NB4 (cell line): ENCODE measurements around the gene XRCC6.
A peak's percentile ranks its signal among the peaks of the same experiment; 100 is the strongest.

Source experiments
- POLR2A ChIP-seq: IDR thresholded peaks from 2 replicates; pipeline ENCODE4 v1.6.1; 2011; ENCODE audit warnings: mild to moderate bottlenecking; ENCODE audit not compliant: insufficient read length; ENCODE audit errors: extremely low read depth
- TF ChIP-seq, protein P1 (sequence below): IDR thresholded peaks from one replicate; pipeline ENCODE4 v1.5.1; 2012; ENCODE audit warnings: low read depth, low read length

DNA sequence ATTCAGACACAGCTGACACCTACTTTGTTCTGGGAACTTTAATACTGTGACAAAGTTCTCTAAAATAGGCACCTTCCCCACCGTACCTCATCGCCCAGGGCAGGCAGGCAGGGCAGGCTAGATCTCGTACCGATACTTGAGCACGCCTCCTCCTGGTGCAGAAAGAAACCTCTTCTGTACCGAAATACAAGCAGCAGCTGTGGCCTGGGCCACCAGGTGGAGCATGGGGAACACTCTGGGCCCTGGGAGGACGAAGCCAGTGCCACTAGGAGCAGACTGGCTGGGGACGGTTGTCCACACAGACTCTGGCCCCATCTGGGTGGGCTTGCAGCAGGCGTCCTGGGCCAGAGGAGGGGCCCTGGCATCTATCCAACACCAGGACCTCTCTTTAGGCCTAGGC is 44.2 kb upstream of the XRCC6 start:
- TF ChIP-seq, protein P1, sequence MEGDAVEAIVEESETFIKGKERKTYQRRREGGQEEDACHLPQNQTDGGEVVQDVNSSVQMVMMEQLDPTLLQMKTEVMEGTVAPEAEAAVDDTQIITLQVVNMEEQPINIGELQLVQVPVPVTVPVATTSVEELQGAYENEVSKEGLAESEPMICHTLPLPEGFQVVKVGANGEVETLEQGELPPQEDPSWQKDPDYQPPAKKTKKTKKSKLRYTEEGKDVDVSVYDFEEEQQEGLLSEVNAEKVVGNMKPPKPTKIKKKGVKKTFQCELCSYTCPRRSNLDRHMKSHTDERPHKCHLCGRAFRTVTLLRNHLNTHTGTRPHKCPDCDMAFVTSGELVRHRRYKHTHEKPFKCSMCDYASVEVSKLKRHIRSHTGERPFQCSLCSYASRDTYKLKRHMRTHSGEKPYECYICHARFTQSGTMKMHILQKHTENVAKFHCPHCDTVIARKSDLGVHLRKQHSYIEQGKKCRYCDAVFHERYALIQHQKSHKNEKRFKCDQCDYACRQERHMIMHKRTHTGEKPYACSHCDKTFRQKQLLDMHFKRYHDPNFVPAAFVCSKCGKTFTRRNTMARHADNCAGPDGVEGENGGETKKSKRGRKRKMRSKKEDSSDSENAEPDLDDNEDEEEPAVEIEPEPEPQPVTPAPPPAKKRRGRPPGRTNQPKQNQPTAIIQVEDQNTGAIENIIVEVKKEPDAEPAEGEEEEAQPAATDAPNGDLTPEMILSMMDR: peak; percentile 79
- TF ChIP-seq POLR2A: no peak
